ENCODE measurements around the gene APPBP2. TPM values are rescaled to one million over a fixed set of nuclear protein-coding genes. Genes with fewer than 3 reads are reported as not detected.
"Not testable (repeated sequence)": the region's sequence is repeated elsewhere in the genome, so short reads cannot be mapped to it uniquely, and the experiment has no call there.

Gene APPBP2
- total and polyA plus RNA-seq, 10 donors: 4.1 to 49.8 (median 30.8) TPM

DNA sequence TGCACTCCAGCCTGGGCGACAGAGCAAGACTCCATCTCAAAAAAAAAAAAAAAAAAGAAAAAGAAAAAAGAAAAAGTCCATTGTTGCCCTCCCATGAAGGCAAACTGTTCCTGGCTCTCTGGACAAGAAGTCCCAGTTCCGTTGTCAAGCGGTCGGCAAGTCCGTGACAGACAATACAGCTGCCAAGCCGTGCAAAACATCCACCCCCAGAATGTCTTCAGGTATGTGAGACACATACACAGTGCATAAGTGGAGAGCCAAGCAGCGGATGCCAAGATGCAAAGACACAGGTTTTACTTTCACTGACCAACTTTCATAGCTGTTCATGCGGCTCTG is 33.6 kb upstream of the APPBP2 start:
- Histone ChIP-seq H3K4me3 (no peak overlapping the region), H3K4me1 (no peaks in the 10 kb centered on the region), H3K27me3 (replicated peaks in 1 of 7) (no peaks in the 10 kb centered on the region), H3K27ac (no peak overlapping the region), H3K9me3 (peaks cover 0 to 25% (median 13%) of the 10 kb centered on the region in 8 donors), H3K36me3 (no peaks in the 10 kb centered on the region)
- TF ChIP-seq CTCF (IDR thresholded peaks at IDR 0.05 in 8 of 11, conservative IDR thresholded peaks at IDR 0.05 in 3 of 11): no peak
- no peak for TF ChIP-seq POLR2AphosphoS5 (IDR thresholded peaks at IDR 0.05)
- TF ChIP-seq POLR2A (IDR thresholded peaks at IDR 0.05): no peak
- no peak for DNase-seq
- intact Hi-C loops (cut with DNase I; ENCODE audit: low total_unique reads): no loop called here
- 92 to 98% (median 95%) methylated on average over 8 of the region's 8 CpGs for WGBS, 5 donors

- no peaks in the 10 kb centered on the region for H3K4me1 ChIP-seq
- H3K27me3 ChIP-seq (replicated peaks in 1 of 7): no peaks in the 10 kb centered on the region
- H3K27ac ChIP-seq: no peak overlapping the region
- H3K9me3 ChIP-seq: peaks cover 0 to 34% (median 19%) of the 10 kb centered on the region in 8 donors
- TF ChIP-seq CTCF (IDR thresholded peaks at IDR 0.05 in 8 of 11, conservative IDR thresholded peaks at IDR 0.05 in 3 of 11) (no peak), POLR2A (IDR thresholded peaks at IDR 0.05) (no peak), POLR2AphosphoS5 (IDR thresholded peaks at IDR 0.05) (no peak)
- no peak for DNase-seq
- H3K36me3 ChIP-seq: no peaks in the 10 kb centered on the region
- intact Hi-C loops (cut with DNase I; ENCODE audit: low total_unique reads): no loop called here
- WGBS, 5 donors: 78 to 97% (median 88%) methylated on average over 2 of the region's 2 CpGs
- no peak overlapping the region for H3K4me3 ChIP-seq
Observed at GRCh38 chr17:60557805-60558204, 31.8 kb upstream of the APPBP2 start.

DNA sequence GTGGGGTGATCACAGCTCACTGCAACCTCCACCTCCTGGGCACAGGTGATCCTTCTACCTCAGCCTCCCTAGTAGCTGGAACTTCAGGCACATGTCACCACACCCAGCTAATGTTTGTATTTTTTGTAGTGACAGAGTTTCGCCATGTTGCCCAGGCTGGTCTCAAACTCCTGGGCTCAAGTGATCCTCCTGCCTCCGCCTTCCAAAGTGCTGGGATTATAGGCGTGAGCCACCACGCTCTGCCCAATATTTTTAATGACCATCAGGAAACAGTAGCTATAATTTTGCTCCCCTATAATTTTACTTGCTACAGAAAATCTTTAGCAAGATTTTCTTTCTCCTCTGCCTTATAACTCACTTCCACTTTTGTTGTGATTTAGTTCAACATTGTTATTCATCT is 29.7 kb upstream of the APPBP2 start:
- intact Hi-C loops (cut with DNase I; ENCODE audit: low total_unique reads): no loop called here
- 94 to 99% (median 97%) methylated on average over 4 of the region's 4 CpGs for WGBS, 5 donors
- no peak for TF ChIP-seq POLR2AphosphoS5 (IDR thresholded peaks at IDR 0.05)
- no peak for TF ChIP-seq CTCF (IDR thresholded peaks at IDR 0.05 in 8 of 11, conservative IDR thresholded peaks at IDR 0.05 in 3 of 11)
- no peak for TF ChIP-seq POLR2A (IDR thresholded peaks at IDR 0.05)
- Histone ChIP-seq H3K36me3 (no peaks in the 10 kb centered on the region), H3K4me3 (no peak overlapping the region), H3K4me1 (no peaks in the 10 kb centered on the region), H3K27me3 (replicated peaks in 1 of 7) (no peaks in the 10 kb centered on the region), H3K9me3 (peaks cover 0 to 34% (median 19%) of the 10 kb centered on the region in 8 donors), H3K27ac (no peak overlapping the region)
- no peak for DNase-seq

- H3K27me3 ChIP-seq (replicated peaks in 1 of 7): no peaks in the 10 kb centered on the region
- no peak overlapping the region for H3K4me3 ChIP-seq
- intact Hi-C loops (cut with DNase I; ENCODE audit: low total_unique reads): no loop called here
- H3K36me3 ChIP-seq: no peaks in the 10 kb centered on the region
- DNase-seq: no peak
- no peak for TF ChIP-seq CTCF (IDR thresholded peaks at IDR 0.05 in 8 of 11, conservative IDR thresholded peaks at IDR 0.05 in 3 of 11)
- no peak for TF ChIP-seq POLR2AphosphoS5 (IDR thresholded peaks at IDR 0.05)
- no peak for TF ChIP-seq POLR2A (IDR thresholded peaks at IDR 0.05)
- WGBS, 5 donors: 64 to 81% (median 80%) methylated on average over 2 of the region's 2 CpGs
- no peak overlapping the region for H3K27ac ChIP-seq
- peaks cover 0 to 34% (median 19%) of the 10 kb centered on the region in 8 donors for H3K9me3 ChIP-seq
- H3K4me1 ChIP-seq: no peaks in the 10 kb centered on the region
Observed at GRCh38 chr17:60554377-60554788, 28.3 kb upstream of the APPBP2 start.

DNA sequence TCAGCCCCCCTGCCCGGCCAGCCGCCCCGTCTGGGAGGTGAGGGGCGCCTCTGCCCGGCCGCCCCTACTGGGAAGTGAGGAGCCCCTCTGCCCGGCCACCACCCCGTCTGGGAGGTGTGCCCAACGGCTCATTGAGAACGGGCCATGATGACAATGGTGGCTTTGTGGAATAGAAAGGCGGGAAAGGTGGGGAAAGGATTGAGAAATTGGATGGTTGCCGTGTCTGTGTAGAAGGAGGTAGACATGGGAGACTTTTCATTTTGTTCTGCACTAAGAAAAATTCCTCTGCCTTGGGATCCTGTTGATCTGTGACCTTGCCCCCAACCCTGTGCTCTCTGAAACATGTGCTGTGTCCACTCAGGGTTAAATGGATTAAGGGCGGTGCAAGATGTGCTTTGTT is 26.2 kb upstream of the APPBP2 start:
- H3K9me3 ChIP-seq: peaks cover 0 to 17% (median 9%) of the 10 kb centered on the region in 8 donors
- 85 to 100% (median 95%) methylated on average over 3 to 12 of the region's 13 CpGs for WGBS, 5 donors
- H3K27me3 ChIP-seq (replicated peaks in 1 of 7); H3K4me1 ChIP-seq; H3K36me3 ChIP-seq; H3K4me3 ChIP-seq; intact Hi-C loops (cut with DNase I; ENCODE audit: low total_unique reads); DNase-seq; H3K27ac ChIP-seq: not testable (repeated sequence)

Data from spleen (tissue), 11 donors.